ENCODE results near the gene NCAPD2.
"Not testable (repeated sequence)": the region's sequence is repeated elsewhere in the genome, so short reads cannot be mapped to it uniquely, and the experiment has no call there.

Gene NCAPD2

GRCh38 chr12:6471989-6472360 lies 21.9 kb upstream of the NCAPD2 start:
- DNase-seq (ENCODE audit: low read depth), result no peak
- H3K4me3 ChIP-seq (ENCODE audit: low read depth, low read length), result no peak overlapping the region
- TF ChIP-seq, protein P1, sequence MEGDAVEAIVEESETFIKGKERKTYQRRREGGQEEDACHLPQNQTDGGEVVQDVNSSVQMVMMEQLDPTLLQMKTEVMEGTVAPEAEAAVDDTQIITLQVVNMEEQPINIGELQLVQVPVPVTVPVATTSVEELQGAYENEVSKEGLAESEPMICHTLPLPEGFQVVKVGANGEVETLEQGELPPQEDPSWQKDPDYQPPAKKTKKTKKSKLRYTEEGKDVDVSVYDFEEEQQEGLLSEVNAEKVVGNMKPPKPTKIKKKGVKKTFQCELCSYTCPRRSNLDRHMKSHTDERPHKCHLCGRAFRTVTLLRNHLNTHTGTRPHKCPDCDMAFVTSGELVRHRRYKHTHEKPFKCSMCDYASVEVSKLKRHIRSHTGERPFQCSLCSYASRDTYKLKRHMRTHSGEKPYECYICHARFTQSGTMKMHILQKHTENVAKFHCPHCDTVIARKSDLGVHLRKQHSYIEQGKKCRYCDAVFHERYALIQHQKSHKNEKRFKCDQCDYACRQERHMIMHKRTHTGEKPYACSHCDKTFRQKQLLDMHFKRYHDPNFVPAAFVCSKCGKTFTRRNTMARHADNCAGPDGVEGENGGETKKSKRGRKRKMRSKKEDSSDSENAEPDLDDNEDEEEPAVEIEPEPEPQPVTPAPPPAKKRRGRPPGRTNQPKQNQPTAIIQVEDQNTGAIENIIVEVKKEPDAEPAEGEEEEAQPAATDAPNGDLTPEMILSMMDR (IDR thresholded peaks at IDR 0.05; ENCODE audit: insufficient read depth, low read depth, low read length, missing control alignments), result no peak

DNA sequence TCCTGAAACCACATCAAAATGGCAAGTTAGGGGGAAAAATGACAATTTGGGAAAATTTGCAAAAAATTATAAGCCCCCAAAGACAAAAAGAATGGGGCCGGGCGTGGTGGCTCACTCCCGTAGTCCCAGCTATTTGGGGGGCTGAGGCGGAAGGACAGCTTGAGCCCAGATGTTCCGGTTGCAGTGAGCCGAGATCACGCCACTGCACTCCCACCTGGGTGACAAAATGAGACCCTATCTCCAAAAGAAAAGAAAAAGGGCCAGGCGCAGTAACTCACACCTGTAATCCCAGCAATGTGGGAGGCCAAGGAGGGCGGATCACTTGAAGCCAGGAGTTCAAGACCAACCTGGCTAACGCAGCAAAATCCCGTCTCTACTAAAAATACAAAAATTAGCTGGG lies 21.4 kb upstream of the NCAPD2 start:
- no peak overlapping the region for H3K4me3 ChIP-seq (ENCODE audit: low read depth, low read length)
- TF ChIP-seq, protein P1 (IDR thresholded peaks at IDR 0.05; ENCODE audit: insufficient read depth, low read depth, low read length, missing control alignments), result no peak
- no peak for DNase-seq (ENCODE audit: low read depth)

GRCh38 chr12:6475233-6475975 lies 18.5 kb upstream of the NCAPD2 start:
- not testable (repeated sequence) for DNase-seq (ENCODE audit: low read depth); H3K4me3 ChIP-seq (ENCODE audit: low read depth, low read length)

DNA sequence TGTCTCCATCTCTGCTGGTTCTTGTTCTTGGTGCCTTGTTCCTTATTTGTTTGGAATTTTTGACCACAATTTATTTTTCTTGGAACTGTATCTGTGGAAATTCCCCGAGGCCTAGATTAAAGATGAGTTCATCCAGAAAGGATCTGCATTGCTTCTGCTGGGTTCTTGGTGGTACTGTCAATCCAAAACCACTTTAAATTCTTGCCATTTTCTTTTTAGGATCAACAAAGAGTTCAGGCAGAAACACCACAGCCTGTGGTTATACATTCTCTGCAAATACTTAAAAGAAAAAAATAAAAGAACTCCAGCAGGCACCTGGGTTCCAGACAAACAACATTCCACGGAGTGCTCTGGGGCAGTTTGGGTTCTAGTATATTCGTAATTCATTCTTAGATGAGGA lies 17.4 kb upstream of the NCAPD2 start:
- no peak for DNase-seq (ENCODE audit: low read depth)
- H3K4me3 ChIP-seq (ENCODE audit: low read depth, low read length), result no peak overlapping the region
- TF ChIP-seq, protein P1 (IDR thresholded peaks at IDR 0.05; ENCODE audit: insufficient read depth, low read depth, low read length, missing control alignments), result no peak

DNA sequence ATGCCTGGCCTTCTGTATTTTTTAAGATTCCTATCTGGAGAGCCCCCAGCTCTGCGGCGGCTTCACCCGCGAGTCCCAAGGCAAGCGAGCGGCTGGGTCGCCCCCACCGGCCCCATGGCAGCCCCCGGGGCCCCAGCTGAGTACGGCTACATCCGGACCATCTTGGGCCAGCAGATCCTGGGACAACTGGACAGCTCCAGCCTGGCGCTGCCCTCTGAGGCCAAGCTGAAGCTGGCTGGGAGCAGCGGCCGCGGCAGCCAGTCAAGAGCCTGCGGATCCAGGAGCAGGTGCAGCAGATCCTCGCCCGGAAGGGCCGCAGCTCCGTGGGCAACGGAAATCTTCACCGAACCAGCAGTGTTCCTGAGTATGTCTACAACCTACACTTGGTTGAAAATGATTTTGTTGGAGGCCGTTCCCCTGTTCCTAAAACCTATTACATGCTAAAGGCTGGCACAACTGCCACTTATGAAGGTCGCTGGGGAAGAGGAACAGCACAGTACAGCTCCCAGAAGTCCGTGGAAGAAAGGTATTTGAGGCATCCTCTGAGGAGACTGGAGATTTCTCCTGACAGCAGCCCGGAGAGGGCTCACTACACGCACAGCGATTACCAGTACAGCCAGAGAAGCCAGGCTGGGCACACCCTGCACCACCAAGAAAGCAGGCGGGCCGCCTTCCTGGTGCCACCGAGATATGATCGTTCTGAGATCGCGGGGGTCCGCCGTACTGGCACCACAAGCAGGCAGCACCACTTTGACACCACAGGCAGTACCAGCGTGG lies 16.1 kb upstream of the NCAPD2 start:
- not testable (repeated sequence) for DNase-seq (ENCODE audit: low read depth); H3K4me3 ChIP-seq (ENCODE audit: low read depth, low read length)

GRCh38 chr12:6478416-6478815 lies 15.5 kb upstream of the NCAPD2 start:
- DNase-seq (ENCODE audit: low read depth), result no peak
- TF ChIP-seq, protein P1 (IDR thresholded peaks at IDR 0.05; ENCODE audit: insufficient read depth, low read depth, low read length, missing control alignments), result no peak
- no peak overlapping the region for H3K4me3 ChIP-seq (ENCODE audit: low read depth, low read length)

GRCh38 chr12:6488240-6488639 lies 5.7 kb upstream of the NCAPD2 start:
- DNase-seq (ENCODE audit: low read depth), result no peak
- TF ChIP-seq, protein P1 (IDR thresholded peaks at IDR 0.05; ENCODE audit: insufficient read depth, low read depth, low read length, missing control alignments), result no peak
- no peak overlapping the region for H3K4me3 ChIP-seq (ENCODE audit: low read depth, low read length)

GRCh38 chr12:6489449-6489848 lies 4.5 kb upstream of the NCAPD2 start:
- TF ChIP-seq, protein P1 (IDR thresholded peaks at IDR 0.05; ENCODE audit: insufficient read depth, low read depth, low read length, missing control alignments), result no peak
- no peak overlapping the region for H3K4me3 ChIP-seq (ENCODE audit: low read depth, low read length)
- no peak for DNase-seq (ENCODE audit: low read depth)

GRCh38 chr12:6490673-6491072 lies 3.2 kb upstream of the NCAPD2 start:
- H3K4me3 ChIP-seq (ENCODE audit: low read depth, low read length); DNase-seq (ENCODE audit: low read depth): not testable (repeated sequence)
